Measurements from ENCODE around the gene SALL4. TPM values are rescaled to one million over a fixed set of nuclear protein-coding genes. Genes with fewer than 3 reads are reported as not detected.

SALL4 gene
- total and polyA plus RNA-seq, 4 experiments from 2014 or later = 0.08 TPM; not detected in 3

GRCh38 chr20:51801823-51802123, 548 bp downstream of the SALL4 start:
- Histone ChIP-seq H3K27ac (ENCODE audit: low read depth, low read length) (no peak overlapping the region), H3K36me3 (ENCODE audit: insufficient read depth, low read length) (no peaks in the 10 kb centered on the region), H3K4me1 (ENCODE audit: insufficient read depth, low read length) (peaks cover 6% of the 10 kb centered on the region), H3K4me3 (ENCODE audit: low read length in 2 of 2) (no peak overlapping the region), H3K9me3 (ENCODE audit: control insufficient read depth in 1 of 2, low read length in 2 of 2) (no peaks in the 10 kb centered on the region), H3K27me3 (ENCODE audit: insufficient read depth, low read length) (peaks cover 13% of the 10 kb centered on the region)
- CTCF ChIA-PET (ENCODE audit: partially characterized antibody) = interaction anchor here (0.5 kb wide), 1 partner anchor 28 kb away, joined by 3 read pairs; no protein-coding TSS in a partner anchor
- Mint-ChIP-seq H3K27me3 (peaks cover 48 to 49% of the 10 kb centered on the region in 2 donors), H3K4me1 (peaks cover 1 to 24% (median 6%) of the 10 kb centered on the region in 4 donors), H3K27ac (no peak overlapping the region), H3K36me3 (no peaks in the 10 kb centered on the region), H3K9me3 (no peaks in the 10 kb centered on the region), H3K4me3 (no peak overlapping the region)
- intact Hi-C loops (cut with micrococcal nuclease) = no loop called here
- POLR2A ChIA-PET (ENCODE audit: partially characterized antibody) = no interaction called here
- DNase-seq = no peak

GRCh38 chr20:51801122-51801822, 1.0 kb downstream of the SALL4 start:
- peaks cover 50% of the 10 kb centered on the region in 2 donors for H3K27me3 Mint-ChIP-seq
- CTCF ChIA-PET (ENCODE audit: partially characterized antibody) = interaction anchor here (0.5 to 2.5 kb wide), 2 partner anchors 28 to 283 kb away, joined by 3 to 27 read pairs; no protein-coding TSS in a partner anchor
- peaks cover 13% of the 10 kb centered on the region for H3K27me3 ChIP-seq (ENCODE audit: insufficient read depth, low read length)
- H3K4me1 ChIP-seq (ENCODE audit: insufficient read depth, low read length) = peaks cover 6% of the 10 kb centered on the region
- no peaks in the 10 kb centered on the region for H3K9me3 Mint-ChIP-seq
- no peaks in the 10 kb centered on the region for H3K36me3 ChIP-seq (ENCODE audit: insufficient read depth, low read length)
- H3K9me3 ChIP-seq (ENCODE audit: control insufficient read depth in 1 of 2, low read length in 2 of 2) = no peaks in the 10 kb centered on the region
- POLR2A ChIA-PET (ENCODE audit: partially characterized antibody) = no interaction called here
- H3K4me1 Mint-ChIP-seq = peaks cover 1 to 24% (median 6%) of the 10 kb centered on the region in 4 donors
- no peak overlapping the region for H3K4me3 ChIP-seq (ENCODE audit: low read length in 2 of 2)
- DNase-seq = no peak
- no peak overlapping the region for H3K27ac ChIP-seq (ENCODE audit: low read depth, low read length)
- intact Hi-C loops (cut with micrococcal nuclease) = no loop called here
- H3K4me3 Mint-ChIP-seq = peak overlapping the region in 3 of 8 donors; percentile 39 to 62 (median 57)
- no peaks in the 10 kb centered on the region for H3K36me3 Mint-ChIP-seq
- H3K27ac Mint-ChIP-seq = no peak overlapping the region

- DNase-seq = no peak
- Mint-ChIP-seq H3K9me3 (no peaks in the 10 kb centered on the region), H3K36me3 (no peaks in the 10 kb centered on the region), H3K4me1 (peaks cover 1 to 24% (median 6%) of the 10 kb centered on the region in 4 donors), H3K4me3 (peak overlapping the region in 5 of 8 donors; percentile 21 to 68 (median 57)), H3K27me3 (peaks cover 47 to 48% of the 10 kb centered on the region in 2 donors), H3K27ac (no peak overlapping the region)
- intact Hi-C loops (cut with micrococcal nuclease) = no loop called here
- no peak overlapping the region for H3K27ac ChIP-seq (ENCODE audit: low read depth, low read length)
- POLR2A ChIA-PET (ENCODE audit: partially characterized antibody) = no interaction called here
- CTCF ChIA-PET (ENCODE audit: partially characterized antibody) = interaction anchor here (0.7 to 2.5 kb wide), 5 partner anchors 9 to 283 kb away, joined by 3 to 27 read pairs (median 5); no protein-coding TSS in a partner anchor
- peaks cover 6% of the 10 kb centered on the region for H3K4me1 ChIP-seq (ENCODE audit: insufficient read depth, low read length)
- no peaks in the 10 kb centered on the region for H3K9me3 ChIP-seq (ENCODE audit: control insufficient read depth in 1 of 2, low read length in 2 of 2)
- H3K36me3 ChIP-seq (ENCODE audit: insufficient read depth, low read length) = no peaks in the 10 kb centered on the region
- no peak overlapping the region for H3K4me3 ChIP-seq (ENCODE audit: low read length in 2 of 2)
- H3K27me3 ChIP-seq (ENCODE audit: insufficient read depth, low read length) = peaks cover 13% of the 10 kb centered on the region
Observed at GRCh38 chr20:51800872-51801121, 1.5 kb downstream of the SALL4 start.

- Histone ChIP-seq H3K9me3 (ENCODE audit: control insufficient read depth in 1 of 2, low read length in 2 of 2) (no peaks in the 10 kb centered on the region), H3K4me1 (ENCODE audit: insufficient read depth, low read length) (peaks cover 6% of the 10 kb centered on the region), H3K27ac (ENCODE audit: low read depth, low read length) (no peak overlapping the region), H3K36me3 (ENCODE audit: insufficient read depth, low read length) (no peaks in the 10 kb centered on the region), H3K4me3 (ENCODE audit: low read length in 2 of 2) (no peak overlapping the region), H3K27me3 (ENCODE audit: insufficient read depth, low read length) (peaks cover 13% of the 10 kb centered on the region)
- ChIA-PET CTCF (ENCODE audit: partially characterized antibody) (interaction anchor here (0.7 to 2.5 kb wide), 6 partner anchors 8 to 284 kb away, joined by 3 to 27 read pairs (median 4); no protein-coding TSS in a partner anchor), POLR2A (ENCODE audit: partially characterized antibody) (no interaction called here)
- Mint-ChIP-seq H3K27ac (no peak overlapping the region), H3K27me3 (peaks cover 46 to 47% of the 10 kb centered on the region in 2 donors), H3K4me3 (peak overlapping the region; percentile 17 to 68 (median 52)), H3K36me3 (no peaks in the 10 kb centered on the region), H3K9me3 (no peaks in the 10 kb centered on the region), H3K4me1 (peaks cover 1 to 24% (median 6%) of the 10 kb centered on the region in 4 donors)
- intact Hi-C loops (cut with micrococcal nuclease) = no loop called here
- peak in 4 of 5 donors; percentile 14 to 33 (median 20) for DNase-seq
Observed at GRCh38 chr20:51800060-51800871, 2.1 kb downstream of the SALL4 start.

- Histone ChIP-seq H3K27ac (ENCODE audit: low read depth, low read length) (no peak overlapping the region), H3K9me3 (ENCODE audit: control insufficient read depth in 1 of 2, low read length in 2 of 2) (no peaks in the 10 kb centered on the region), H3K4me1 (ENCODE audit: insufficient read depth, low read length) (peaks cover 6% of the 10 kb centered on the region), H3K36me3 (ENCODE audit: insufficient read depth, low read length) (no peaks in the 10 kb centered on the region), H3K4me3 (ENCODE audit: low read length in 2 of 2) (no peak overlapping the region), H3K27me3 (ENCODE audit: insufficient read depth, low read length) (peaks cover 13% of the 10 kb centered on the region)
- H3K27ac Mint-ChIP-seq = no peak overlapping the region
- H3K9me3 Mint-ChIP-seq = no peaks in the 10 kb centered on the region
- peaks cover 1 to 24% (median 6%) of the 10 kb centered on the region in 4 donors for H3K4me1 Mint-ChIP-seq
- intact Hi-C loops (cut with micrococcal nuclease) = no loop called here
- CTCF ChIA-PET (ENCODE audit: partially characterized antibody) = interaction anchor here (0.9 to 2.5 kb wide), 5 partner anchors 8 to 284 kb away, joined by 4 to 27 read pairs (median 5); no protein-coding TSS in a partner anchor
- H3K27me3 Mint-ChIP-seq = peaks cover 44 to 49% of the 10 kb centered on the region in 2 donors
- no peaks in the 10 kb centered on the region for H3K36me3 Mint-ChIP-seq
- no peak overlapping the region for H3K4me3 Mint-ChIP-seq
- DNase-seq = no peak
- POLR2A ChIA-PET (ENCODE audit: partially characterized antibody) = no interaction called here
Observed at GRCh38 chr20:51799401-51799860, 2.9 kb downstream of the SALL4 start.

- Mint-ChIP-seq H3K27me3 (peaks cover 40 to 45% of the 10 kb centered on the region in 2 donors), H3K4me3 (no peak overlapping the region), H3K36me3 (no peaks in the 10 kb centered on the region), H3K27ac (no peak overlapping the region), H3K4me1 (peaks cover 1 to 16% (median 6%) of the 10 kb centered on the region in 4 donors), H3K9me3 (no peaks in the 10 kb centered on the region)
- intact Hi-C loops (cut with micrococcal nuclease) = no loop called here
- Histone ChIP-seq H3K36me3 (ENCODE audit: insufficient read depth, low read length) (no peaks in the 10 kb centered on the region), H3K4me3 (ENCODE audit: low read length in 2 of 2) (no peak overlapping the region), H3K27me3 (ENCODE audit: insufficient read depth, low read length) (peaks cover 9% of the 10 kb centered on the region), H3K4me1 (ENCODE audit: insufficient read depth, low read length) (peaks cover 6% of the 10 kb centered on the region), H3K9me3 (ENCODE audit: control insufficient read depth in 1 of 2, low read length in 2 of 2) (no peaks in the 10 kb centered on the region), H3K27ac (ENCODE audit: low read depth, low read length) (no peak overlapping the region)
- ChIA-PET POLR2A (ENCODE audit: partially characterized antibody) (no interaction called here), CTCF (ENCODE audit: partially characterized antibody) (interaction anchor here (1.9 kb wide), 1 partner anchor 285 kb away, joined by 6 read pairs; no protein-coding TSS in a partner anchor)
- no peak for DNase-seq
Observed at GRCh38 chr20:51797357-51798025, 4.8 kb downstream of the SALL4 start.

GRCh38 chr20:51796340-51796739, 6.0 kb downstream of the SALL4 start:
- Histone ChIP-seq H3K9me3 (ENCODE audit: control insufficient read depth in 1 of 2, low read length in 2 of 2) (no peaks in the 10 kb centered on the region), H3K27me3 (ENCODE audit: insufficient read depth, low read length) (peaks cover 9% of the 10 kb centered on the region), H3K27ac (ENCODE audit: low read depth, low read length) (no peak overlapping the region), H3K4me3 (ENCODE audit: low read length in 2 of 2) (no peak overlapping the region), H3K4me1 (ENCODE audit: insufficient read depth, low read length) (peaks cover 6% of the 10 kb centered on the region), H3K36me3 (ENCODE audit: insufficient read depth, low read length) (no peaks in the 10 kb centered on the region)
- Mint-ChIP-seq H3K27me3 (peaks cover 35 to 42% of the 10 kb centered on the region in 2 donors), H3K4me1 (peaks cover 1 to 16% (median 6%) of the 10 kb centered on the region in 4 donors), H3K27ac (no peak overlapping the region), H3K4me3 (no peak overlapping the region), H3K9me3 (no peaks in the 10 kb centered on the region), H3K36me3 (no peaks in the 10 kb centered on the region)
- no peak for DNase-seq
- ChIA-PET POLR2A (ENCODE audit: partially characterized antibody) (no interaction called here), CTCF (ENCODE audit: partially characterized antibody) (interaction anchor here (1.2 to 1.9 kb wide), 2 partner anchors 287 to 288 kb away, joined by 4 to 6 read pairs; no protein-coding TSS in a partner anchor)
- intact Hi-C loops (cut with micrococcal nuclease) = no loop called here

Data from CD4-positive, alpha-beta memory T cell (primary cell).